Fibroblast of the conjunctiva (primary cell): ENCODE measurements around the gene TBATA.
"Not testable (repeated sequence)": the region's sequence is repeated elsewhere in the genome, so short reads cannot be mapped to it uniquely, and the experiment has no call there.

Source experiments
- DNase-seq: peaks from one replicate; pipeline ENCODE4 v3.0.0-alpha.2; 2010; ENCODE audit warnings: low read depth

Gene TBATA

DNA sequence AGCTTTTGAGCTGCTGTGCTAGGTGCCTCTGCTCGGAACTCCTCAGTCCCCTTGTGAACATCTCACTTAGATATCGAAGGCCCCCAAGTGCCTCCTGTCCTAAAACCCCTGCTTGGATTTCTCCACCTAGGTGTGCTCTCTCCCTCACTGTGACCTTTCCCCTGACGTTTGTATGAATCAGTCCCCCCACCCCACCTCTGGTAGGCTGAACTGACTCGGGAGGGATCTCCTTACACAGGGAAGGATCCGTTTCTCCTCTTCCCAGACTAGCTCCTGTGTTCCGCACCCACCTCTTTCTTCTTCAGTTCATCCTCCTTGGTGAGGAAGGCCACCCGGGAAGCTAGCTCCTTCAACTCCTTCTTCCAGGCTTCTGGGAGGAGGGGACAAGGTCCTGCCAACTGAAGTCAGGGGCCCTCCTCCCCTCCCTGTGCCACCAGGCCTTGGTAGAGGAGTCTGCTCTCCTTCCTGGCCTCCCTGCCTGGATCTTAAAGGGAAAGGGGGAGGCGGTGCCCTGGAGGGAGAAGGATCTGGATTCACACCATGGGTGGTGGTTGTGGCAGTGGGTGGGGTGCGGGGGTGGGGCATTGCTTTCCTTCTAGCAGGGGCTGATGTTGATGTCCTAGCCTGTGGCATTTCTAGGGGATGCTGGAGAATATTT lies 6.8 kb downstream of the TBATA start:
- no peak for DNase-seq

DNA sequence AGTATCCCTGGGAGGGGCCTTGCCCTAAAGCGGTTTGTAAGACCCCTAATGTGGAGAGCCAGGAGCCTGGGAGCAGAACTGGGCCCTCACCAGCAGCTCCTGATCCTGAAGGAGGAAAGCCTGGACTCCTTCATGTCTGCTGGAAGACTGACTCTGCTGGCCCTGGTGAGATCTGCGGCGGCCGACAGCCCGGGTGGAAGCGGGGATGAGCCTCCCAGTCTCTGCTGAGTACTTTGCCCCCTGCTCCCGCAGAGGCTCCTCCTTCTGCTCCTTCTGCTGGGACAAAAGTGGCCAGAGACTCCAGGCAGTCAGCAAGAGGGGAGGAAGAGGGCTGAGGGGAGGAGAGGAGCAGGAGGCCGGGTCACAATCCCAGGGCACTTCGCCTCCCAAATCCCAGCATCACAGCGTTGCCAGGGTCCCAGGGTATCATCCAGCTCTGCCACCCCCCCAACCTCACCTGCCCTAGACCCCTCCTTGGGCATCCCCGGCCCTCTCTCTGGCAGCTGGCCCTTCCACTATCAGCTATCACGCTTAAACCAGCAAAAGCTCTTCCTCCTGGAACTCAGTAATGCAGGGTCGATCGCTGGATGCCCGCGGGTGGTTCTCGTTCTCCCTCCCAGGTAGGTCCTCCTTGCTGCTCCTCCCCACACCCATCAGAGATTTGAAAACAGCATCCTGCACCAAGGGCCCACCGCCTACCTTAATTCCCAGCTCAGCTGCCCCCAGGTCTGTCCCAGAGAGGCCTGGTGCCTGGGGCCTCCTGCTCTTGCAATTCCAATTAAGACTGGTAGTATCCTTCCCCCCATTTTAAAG lies 7.9 kb downstream of the TBATA start:
- DNase-seq: no peak

DNA sequence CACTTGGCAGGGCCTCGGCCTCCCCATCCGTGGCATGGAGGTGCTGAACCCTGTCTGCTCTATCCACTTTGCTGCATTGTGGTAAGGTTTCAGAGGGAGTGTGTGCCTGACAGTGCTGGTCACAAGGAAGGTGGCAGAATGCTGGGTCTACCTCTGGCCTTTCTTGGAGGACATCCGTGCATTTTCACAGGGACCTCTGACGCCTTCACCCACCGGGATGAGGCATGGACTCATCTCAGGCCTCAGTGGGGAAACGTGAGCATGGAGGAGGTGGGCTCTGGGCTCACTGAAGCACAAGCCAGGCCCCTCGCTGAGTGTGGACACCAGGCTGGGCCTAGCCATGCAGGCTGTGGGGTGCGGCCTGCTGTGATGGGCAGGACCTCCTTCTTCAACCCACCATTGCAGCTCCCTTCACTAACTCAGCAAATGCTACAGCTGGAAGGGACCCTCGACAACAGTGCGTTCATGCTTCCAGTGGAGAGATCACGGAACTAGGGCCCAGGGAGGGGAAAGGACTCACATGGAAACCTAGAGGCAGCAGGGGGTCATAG lies 8.6 kb downstream of the TBATA start:
- no peak for DNase-seq

- no peak for DNase-seq
Measured at GRCh38 chr10:70775679-70776454, 9.3 kb downstream of the TBATA start.

DNA sequence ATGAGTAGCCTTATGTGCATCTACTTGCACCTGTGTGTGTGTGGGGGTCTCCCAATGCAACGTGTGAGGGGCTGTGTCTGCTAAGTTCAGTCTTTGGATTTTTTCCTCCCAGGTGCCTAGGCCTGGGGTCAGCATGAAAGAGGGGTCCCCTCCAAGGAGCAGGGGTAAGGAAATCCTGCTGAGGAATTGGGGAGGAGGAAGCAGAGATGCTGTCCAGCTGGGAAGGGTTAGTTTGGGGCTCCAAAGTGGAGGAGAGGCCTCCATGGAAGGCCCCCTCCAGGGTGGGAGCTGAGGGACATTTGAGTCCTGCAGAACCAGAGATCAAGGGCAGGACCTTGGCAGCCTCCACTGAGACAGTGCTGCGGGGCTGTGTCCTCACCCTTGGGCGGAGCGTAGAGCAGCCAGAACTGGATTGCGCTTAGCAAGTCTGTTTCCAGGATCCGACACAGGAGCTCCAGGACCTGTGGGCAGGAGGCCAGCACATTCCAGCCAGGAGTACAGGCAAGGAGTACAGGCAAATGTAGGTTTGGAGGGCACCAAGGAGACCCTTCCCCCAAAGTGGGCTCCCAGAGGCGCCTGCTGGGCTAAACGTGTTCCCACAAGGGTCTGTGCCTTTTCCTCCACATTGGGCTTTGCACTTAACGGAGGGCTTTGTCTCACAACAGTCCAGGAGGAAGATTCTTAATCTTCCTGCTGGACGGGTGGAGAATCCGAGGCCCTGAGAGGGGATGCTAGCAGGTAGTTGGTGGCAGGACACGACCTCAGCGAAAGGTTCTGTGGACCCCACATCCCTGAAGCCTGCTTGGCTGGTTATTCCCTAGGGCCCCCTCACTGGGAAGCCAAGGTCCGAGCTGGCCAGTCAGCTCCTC lies 10.1 kb downstream of the TBATA start:
- no peak for DNase-seq

DNA sequence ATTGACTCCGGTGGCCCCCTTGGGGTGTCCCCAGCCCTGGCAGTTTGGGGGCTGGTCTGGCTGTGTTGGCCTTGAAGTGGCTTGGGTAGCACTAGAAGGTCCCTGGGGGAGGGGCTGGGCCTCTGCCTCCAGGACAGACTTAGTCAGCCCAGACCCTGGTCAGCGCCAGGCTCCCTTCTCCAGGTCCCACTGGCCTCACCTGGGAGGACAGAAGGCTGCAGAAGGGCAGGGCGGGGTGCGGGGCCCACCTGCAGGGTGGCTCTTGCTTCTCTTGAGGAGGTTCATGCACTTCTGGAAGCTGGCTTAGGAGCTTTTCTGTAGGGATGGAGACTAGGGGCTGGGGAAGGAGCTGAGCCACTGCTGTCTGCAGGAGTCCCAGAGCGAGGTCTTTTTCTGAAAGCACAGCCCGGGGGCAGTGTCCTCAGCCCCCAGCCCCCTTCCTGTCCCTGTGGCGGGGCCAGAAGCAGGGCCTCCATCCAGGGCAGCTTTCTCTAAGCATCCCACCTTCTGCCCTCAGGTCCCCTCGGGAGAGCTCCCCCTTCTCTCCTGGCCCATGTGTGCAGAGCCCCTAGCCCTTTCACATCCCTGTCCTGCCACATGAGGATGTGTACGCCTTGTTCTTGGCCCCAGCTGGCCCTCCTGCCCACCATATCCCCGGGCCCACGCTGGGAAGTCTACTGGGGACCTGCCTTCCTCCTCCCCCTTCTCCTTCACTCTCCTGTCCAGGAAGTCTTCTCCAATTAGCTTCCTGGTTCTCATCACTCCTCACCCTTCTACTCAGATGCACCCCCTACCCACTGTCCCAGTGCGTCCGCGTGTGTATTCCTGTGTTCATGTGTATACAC lies 11.0 kb downstream of the TBATA start:
- DNase-seq: no peak

DNA sequence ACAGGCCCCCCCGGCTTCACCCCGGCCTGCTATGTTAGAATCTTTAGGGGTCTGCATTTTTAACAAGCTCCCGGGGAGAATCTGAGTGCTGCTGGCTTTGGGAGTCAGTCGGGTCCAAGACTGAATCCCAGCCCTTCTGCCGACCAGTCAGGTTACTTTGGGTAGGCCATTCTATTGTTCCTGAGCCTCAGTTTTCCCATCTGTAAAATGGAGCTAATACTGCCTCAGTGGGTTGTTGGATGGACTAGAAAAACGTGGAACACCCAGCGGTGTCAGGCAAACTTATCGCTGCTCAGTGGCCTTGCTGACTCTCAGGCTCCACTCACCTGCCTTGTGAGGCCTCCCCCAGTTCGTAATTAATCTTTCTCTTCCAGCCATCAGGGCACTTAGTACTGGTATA lies 11.7 kb downstream of the TBATA start:
- no peak for DNase-seq

DNA sequence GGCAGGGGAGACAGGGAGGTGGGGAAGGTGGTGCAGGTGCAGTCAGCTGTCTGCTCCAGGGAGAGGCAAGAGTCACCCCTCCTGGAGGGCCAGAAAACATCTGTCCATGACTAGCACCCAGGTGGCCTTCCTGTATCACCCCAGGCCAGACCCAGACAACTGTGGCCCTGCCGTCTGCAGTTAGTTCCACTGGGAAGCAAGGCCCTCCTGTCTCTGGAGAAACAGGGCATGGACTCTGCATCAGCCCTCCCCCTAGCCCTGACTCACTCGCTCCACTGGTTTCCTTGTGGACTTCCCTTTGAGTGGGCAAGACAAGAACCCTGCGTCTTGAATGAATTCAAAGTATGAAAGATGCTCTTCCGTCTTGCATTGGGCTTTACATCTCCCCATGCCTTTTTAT lies 12.6 kb downstream of the TBATA start:
- no peak for DNase-seq

DNA sequence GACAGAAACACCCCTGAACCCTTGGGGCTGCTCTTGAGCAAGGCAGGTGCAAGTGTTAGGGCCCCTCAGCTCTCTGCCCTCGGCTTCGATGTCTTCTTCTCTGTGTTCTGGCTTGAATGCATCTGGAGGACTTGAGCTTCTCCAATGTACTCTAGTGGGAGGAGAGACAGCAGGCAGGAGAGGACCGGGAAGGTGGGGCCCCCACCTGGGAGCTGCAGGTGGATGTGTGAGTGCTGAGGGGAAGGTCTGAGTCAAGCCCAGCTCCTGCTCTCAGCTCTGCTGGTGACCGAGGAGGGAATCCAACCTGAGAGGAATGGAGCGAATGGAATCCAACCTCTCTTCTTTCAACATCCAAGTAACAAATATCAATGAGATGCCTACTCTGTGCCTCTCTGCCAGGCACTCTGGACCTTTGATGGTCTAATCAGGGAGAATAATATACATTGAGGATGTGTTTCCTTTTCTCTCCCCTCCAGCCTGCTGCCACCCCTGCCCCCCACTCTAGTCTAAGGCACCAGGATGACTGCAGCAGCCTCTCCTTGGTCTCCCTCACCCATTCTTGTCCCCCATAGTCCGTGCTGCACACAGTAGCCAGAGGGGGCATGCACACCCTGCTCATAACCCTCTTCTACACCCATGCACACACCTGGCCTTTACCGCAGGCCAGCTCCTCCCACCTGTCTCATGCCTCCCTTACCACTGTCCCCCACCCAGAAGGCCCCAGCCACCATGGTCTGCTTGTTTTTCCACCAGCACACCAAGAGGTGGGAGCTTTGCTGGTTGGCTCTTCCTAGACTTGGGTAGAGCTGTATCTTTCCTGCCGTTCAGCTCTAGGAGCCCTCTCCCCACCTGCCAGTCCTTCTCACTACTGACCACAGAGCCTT lies 13.6 kb downstream of the TBATA start:
- DNase-seq: no peak

DNA sequence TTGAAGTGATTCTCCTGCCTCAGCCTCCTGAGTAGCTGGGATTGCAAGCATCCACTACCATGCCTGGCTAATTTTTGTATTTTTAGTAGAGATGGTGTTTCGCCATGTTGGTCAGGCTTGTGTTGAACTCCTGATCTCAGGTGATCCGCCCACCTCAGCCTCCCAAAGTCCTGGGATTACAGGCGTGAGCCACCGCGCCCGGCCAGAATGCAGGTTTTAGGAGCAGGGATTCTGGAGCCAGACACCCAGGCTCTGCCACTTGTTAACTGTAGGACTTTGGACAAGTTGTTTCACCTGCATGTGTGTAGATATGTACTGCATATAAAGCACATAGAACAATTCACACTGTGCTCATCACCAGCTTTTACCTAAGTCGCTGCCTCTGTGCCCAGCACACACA lies 14.7 kb downstream of the TBATA start:
- not testable (repeated sequence) for DNase-seq

- no peak for DNase-seq
Measured at GRCh38 chr10:70770001-70770400, 15.2 kb downstream of the TBATA start.

- no peak for DNase-seq
Measured at GRCh38 chr10:70769121-70769520, 16.1 kb downstream of the TBATA start.

DNA sequence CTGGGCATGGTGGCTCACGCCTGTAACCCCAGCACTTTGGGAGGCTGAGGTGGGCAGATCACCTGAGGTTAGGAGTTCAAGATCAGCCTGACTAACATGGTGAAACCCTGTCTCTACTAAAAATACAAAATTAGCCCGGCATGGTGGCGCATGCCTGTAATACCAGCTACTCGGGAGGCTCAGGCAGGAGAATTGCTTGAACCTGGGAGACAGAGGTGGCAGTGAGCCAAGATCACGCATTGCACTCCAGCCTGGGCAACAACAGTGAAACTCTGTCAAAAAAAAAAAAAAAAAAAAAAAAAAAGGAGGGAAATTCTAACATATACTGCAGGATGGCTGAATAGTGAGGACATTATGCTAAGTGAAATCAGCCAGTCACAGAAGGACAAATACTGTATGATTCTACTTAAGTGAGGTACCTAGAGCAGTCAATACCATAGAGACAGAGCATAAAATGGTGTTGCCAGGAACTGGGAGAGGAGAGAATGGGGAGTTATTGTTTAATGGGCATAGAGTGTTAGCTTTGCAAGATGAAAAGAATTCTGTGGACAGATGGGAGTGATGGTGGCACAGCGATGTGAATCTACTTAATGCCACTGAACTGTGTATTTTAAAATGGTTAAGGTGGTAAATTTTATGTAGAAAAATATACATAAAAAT lies 17.0 kb downstream of the TBATA start:
- not testable (repeated sequence) for DNase-seq

GRCh38 chr10:70765794-70766594 lies 19.2 kb downstream of the TBATA start:
- DNase-seq: no peak

- no peak for DNase-seq
Measured at GRCh38 chr10:70763567-70763966, 21.6 kb downstream of the TBATA start.

GRCh38 chr10:70762441-70763175 lies 22.6 kb downstream of the TBATA start:
- no peak for DNase-seq

DNA sequence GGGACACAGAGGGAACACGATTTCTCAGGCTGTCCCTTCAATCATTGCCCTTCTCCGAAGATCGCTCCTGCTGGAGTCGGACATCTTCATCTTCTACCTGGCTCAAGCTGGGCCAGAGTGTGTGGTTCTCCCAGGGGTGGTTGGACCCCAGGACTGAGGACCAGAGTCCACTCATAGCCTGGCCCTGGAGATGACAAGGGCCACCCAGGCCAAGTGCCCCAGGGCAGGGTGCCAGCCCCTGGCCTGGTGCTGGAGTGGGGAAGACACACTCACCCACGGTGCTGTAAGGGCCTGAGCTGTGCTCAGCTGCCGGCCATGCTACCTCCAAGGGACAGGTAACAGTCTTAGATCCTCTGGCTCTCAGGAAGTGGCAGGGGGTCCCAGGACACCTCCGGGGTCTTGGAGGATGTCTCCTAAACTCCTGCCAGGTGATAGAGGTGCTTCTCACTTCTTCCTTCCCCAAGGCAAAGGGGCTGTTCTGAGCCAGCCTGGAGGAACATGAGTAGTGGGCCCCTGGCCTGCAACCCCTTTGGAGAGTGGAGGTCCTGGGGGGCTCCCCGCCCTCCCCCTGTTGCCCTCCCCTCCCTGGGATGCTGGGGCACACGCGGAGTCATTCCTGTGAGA lies 23.3 kb downstream of the TBATA start:
- no peak for DNase-seq
